Karpas-422 (cell line): ENCODE results near the gene CFAP92. TPM values are rescaled to one million over a fixed set of nuclear protein-coding genes. Genes with fewer than 3 reads are reported as not detected.

ENCODE experiments used
- DNase-seq: peaks from one replicate; pipeline ENCODE4 v3.0.0-alpha.2; 2015
- H2AFZ ChIP-seq: fragments of 200-600 bp; sonication (generic); 2 replicates; pipeline ENCODE4 v1.6.1; 2014; ENCODE audit warnings: antibody characterized with exemption, low read length, mixed read lengths
- H3K27ac ChIP-seq: fragments of 200-600 bp; sonication (generic); 2 replicates; pipeline ENCODE4 v1.5.1; 2014; ENCODE audit warnings: mild to moderate bottlenecking, low read length, moderate library complexity
- H3K27me3 ChIP-seq: fragments of 200-600 bp; sonication (generic); 2 replicates; pipeline ENCODE4 v1.6.1; 2014; ENCODE audit warnings: low read length, mixed read lengths
- H3K36me3 ChIP-seq: fragments of 200-600 bp; sonication (generic); 2 replicates; pipeline ENCODE4 v1.6.1; 2014; ENCODE audit warnings: low read length, mixed read lengths; ENCODE audit not compliant: insufficient read depth
- H3K4me1 ChIP-seq: fragments of 200-600 bp; sonication (generic); 2 replicates; pipeline ENCODE4 v1.6.1; 2014; ENCODE audit warnings: mild to moderate bottlenecking, low read length, mixed read lengths
- H3K4me2 ChIP-seq: fragments of 200-600 bp; sonication (generic); 2 replicates; pipeline ENCODE4 v1.6.1; 2014; ENCODE audit warnings: low read length, low read depth, mild to moderate bottlenecking; ENCODE audit not compliant: poor library complexity, severe bottlenecking
- H3K4me3 ChIP-seq: fragments of 200-600 bp; sonication (generic); 2 replicates; pipeline ENCODE4 v1.5.1; 2014; ENCODE audit warnings: mild to moderate bottlenecking, antibody characterized with exemption, low read length, mixed read lengths
- H3K79me2 ChIP-seq: fragments of 200-600 bp; sonication (generic); 2 replicates; pipeline ENCODE4 v1.6.1; 2014; ENCODE audit warnings: mild to moderate bottlenecking, low read length, mixed read lengths
- H3K9ac ChIP-seq: fragments of 200-600 bp; sonication (generic); 2 replicates; pipeline ENCODE4 v1.6.0; 2014; ENCODE audit warnings: low read length
- H3K9me2 ChIP-seq: fragments of 200-600 bp; sonication (generic), shearing (Covaris generic); replicated peaks from 2 replicates; pipeline ENCODE4 v1.6.0; 2014; ENCODE audit warnings: mild to moderate bottlenecking, low read length, moderate library complexity; ENCODE audit not compliant: insufficient read depth
- H3K9me3 ChIP-seq: fragments of 300-700, 200-600 bp; sonication (generic); 2 replicates; pipeline ENCODE4 v1.6.1; 2014; ENCODE audit warnings: low read length, mixed read lengths
- H4K20me1 ChIP-seq: fragments of 200-600 bp; sonication (generic); 2 replicates; pipeline ENCODE4 v1.6.1; 2014; ENCODE audit warnings: mild to moderate bottlenecking, antibody characterized with exemption, low read length, low read depth; ENCODE audit not compliant: insufficient read depth
- total RNA-seq: library from RNA; depleted of rRNA; stranded (reverse); fragments of >200 nt; shearing (Covaris generic); gene quantifications from 2 replicates; pipeline ENCODE4 v1.2.3, GENCODE V29; 2014; ENCODE audit warnings: low replicate concordance

Gene CFAP92
- total RNA-seq, 1 experiment from 2014 or later = not detected

GRCh38 chr3:128973988-128974564 lies 19.8 kb downstream of the CFAP92 start:
- Histone ChIP-seq H3K9ac (no peak overlapping the region), H3K9me2 (no peaks in the 10 kb centered on the region), H3K4me2 (no peak overlapping the region), H3K4me3 (no peak overlapping the region), H3K36me3 (no peaks in the 10 kb centered on the region), H3K27me3 (no peaks in the 10 kb centered on the region), H4K20me1 (no peaks in the 10 kb centered on the region), H3K27ac (no peak overlapping the region), H2AFZ (no peak overlapping the region; the same call in 1 of the 2 replicates), H3K79me2 (no peaks in the 10 kb centered on the region), H3K4me1 (no peaks in the 10 kb centered on the region), H3K9me3 (no peaks in the 10 kb centered on the region)
- DNase-seq = peak; percentile 48

DNA sequence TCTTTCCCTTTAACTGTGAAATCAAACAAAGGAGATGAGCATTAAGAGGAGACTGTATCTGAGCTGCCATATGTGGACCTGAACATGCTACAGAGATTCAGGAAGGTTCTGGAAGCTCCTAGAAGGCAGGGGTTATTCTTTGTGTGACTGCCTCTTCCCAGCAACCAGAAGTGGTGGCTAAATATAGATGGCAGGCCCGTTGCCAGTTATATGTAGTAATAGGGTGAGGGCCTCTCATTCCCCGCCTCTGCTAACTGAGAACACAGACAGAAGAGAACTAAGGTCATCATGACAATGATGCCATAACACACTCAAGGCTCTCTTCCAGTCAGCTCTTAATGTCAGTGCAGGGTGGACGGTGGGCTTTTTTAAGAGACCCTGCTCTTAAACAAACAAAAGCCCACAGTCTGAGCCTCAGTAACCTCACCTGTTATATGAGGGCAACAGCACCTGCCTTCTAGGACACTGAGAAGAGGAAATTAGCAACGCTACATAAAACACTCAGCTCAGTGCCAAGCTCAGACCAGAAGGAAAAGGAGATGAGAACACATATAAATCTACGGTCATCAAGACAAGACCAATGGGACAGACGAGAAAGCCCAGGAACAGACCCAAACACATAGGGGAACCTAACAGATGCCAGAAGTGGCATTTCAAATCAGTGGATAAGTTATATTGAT lies 22.3 kb downstream of the CFAP92 start:
- no peak for DNase-seq
- H3K9ac ChIP-seq = no peak overlapping the region
- H3K4me3 ChIP-seq = no peak overlapping the region
- H4K20me1 ChIP-seq = no peaks in the 10 kb centered on the region
- no peaks in the 10 kb centered on the region for H3K9me3 ChIP-seq
- no peaks in the 10 kb centered on the region for H3K79me2 ChIP-seq
- H3K4me2 ChIP-seq = no peak overlapping the region
- H3K9me2 ChIP-seq = no peaks in the 10 kb centered on the region
- no peaks in the 10 kb centered on the region for H3K4me1 ChIP-seq
- no peak overlapping the region for H2AFZ ChIP-seq
- no peaks in the 10 kb centered on the region for H3K36me3 ChIP-seq
- H3K27ac ChIP-seq = no peak overlapping the region
- no peaks in the 10 kb centered on the region for H3K27me3 ChIP-seq

GRCh38 chr3:128970740-128971047 lies 23.2 kb downstream of the CFAP92 start:
- Histone ChIP-seq H3K9ac (no peak overlapping the region), H3K4me3 (no peak overlapping the region), H4K20me1 (no peaks in the 10 kb centered on the region), H3K4me2 (no peak overlapping the region), H3K4me1 (no peaks in the 10 kb centered on the region), H2AFZ (no peak overlapping the region), H3K27me3 (no peaks in the 10 kb centered on the region), H3K36me3 (no peaks in the 10 kb centered on the region), H3K9me3 (no peaks in the 10 kb centered on the region), H3K79me2 (no peaks in the 10 kb centered on the region), H3K27ac (no peak overlapping the region), H3K9me2 (no peaks in the 10 kb centered on the region)
- DNase-seq = no peak

DNA sequence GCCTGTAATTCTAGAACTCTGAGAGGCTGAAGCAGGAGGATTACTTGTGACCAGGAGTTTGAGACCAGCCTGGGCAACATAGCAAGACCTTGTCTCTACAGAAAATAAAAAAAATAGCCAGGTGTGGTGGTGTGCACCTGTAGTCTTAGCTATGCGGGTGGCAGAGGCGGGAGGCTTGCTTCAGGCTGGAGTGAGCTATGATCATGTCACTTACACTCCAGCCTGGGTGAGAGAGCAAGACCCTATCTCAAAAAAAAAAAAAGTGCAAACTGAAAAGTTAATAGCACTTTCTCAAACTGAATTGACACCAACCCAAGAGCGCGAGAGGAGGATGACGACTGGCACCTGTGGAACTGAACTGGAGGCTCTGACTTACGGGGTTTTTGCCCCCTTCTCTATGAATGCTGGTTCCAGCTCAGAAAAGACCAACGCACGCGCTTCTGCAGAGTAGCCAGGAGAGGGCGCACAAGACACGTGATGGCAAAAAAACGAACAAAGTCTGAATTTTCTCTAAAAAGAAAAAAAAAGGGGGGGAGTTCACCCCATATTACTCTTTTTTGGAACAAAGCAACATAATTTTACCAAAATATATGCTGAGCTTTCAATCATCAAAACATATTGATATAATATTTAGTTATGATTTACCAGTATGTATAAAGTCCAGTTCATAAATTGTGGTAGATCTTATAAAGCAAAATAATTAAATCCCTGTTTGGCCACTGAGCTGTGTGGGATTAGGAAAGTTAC lies 23.7 kb downstream of the CFAP92 start:
- Histone ChIP-seq H3K4me3 (no peak overlapping the region), H3K27me3 (no peaks in the 10 kb centered on the region), H3K79me2 (no peaks in the 10 kb centered on the region), H3K27ac (no peak overlapping the region), H3K36me3 (no peaks in the 10 kb centered on the region), H3K9ac (no peak overlapping the region), H3K9me2 (no peaks in the 10 kb centered on the region), H4K20me1 (no peaks in the 10 kb centered on the region), H3K9me3 (no peaks in the 10 kb centered on the region), H2AFZ (no peak overlapping the region), H3K4me1 (no peaks in the 10 kb centered on the region), H3K4me2 (no peak overlapping the region)
- peak; percentile 81 for DNase-seq

- no peaks in the 10 kb centered on the region for H3K27me3 ChIP-seq
- no peaks in the 10 kb centered on the region for H3K9me3 ChIP-seq
- no peak overlapping the region for H3K4me3 ChIP-seq
These were observed 26.0 kb downstream of the CFAP92 start for GRCh38 chr3:128967748-128968355.

DNA sequence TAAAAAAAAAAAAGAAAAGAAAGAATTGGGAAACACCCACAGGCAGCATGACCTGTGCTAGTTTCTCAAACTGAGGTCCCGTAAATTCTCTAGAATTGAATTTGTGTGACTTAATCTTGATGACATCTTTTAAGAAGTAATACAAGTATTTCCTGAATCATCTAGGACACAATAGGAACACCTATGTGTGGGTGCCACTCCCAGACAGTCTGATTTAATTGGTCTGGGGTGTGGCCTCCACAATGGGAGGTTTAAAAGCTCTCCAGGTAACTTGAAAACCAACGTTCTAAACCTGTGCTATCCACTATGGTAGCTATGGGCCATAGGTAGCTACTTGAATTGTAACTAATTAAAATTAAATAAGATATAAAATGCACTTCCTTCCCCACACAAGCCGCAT lies 28.1 kb downstream of the CFAP92 start:
- Histone ChIP-seq H3K4me3 (no peak overlapping the region), H2AFZ (no peak overlapping the region), H3K27me3 (no peaks in the 10 kb centered on the region), H3K9me2 (no peaks in the 10 kb centered on the region), H3K9me3 (no peaks in the 10 kb centered on the region), H3K9ac (no peak overlapping the region), H3K36me3 (no peaks in the 10 kb centered on the region), H3K4me2 (no peak overlapping the region), H3K27ac (no peak overlapping the region), H3K79me2 (no peaks in the 10 kb centered on the region), H3K4me1 (no peaks in the 10 kb centered on the region), H4K20me1 (no peaks in the 10 kb centered on the region)
- no peak for DNase-seq

More at GRCh38 chr3:128967748-128968355, 26.0 kb downstream of the CFAP92 start:
- H3K79me2 ChIP-seq = no peaks in the 10 kb centered on the region
- no peak overlapping the region for H2AFZ ChIP-seq
- DNase-seq = no peak
- H3K4me1 ChIP-seq = no peaks in the 10 kb centered on the region
- no peaks in the 10 kb centered on the region for H4K20me1 ChIP-seq
- H3K9me2 ChIP-seq = no peaks in the 10 kb centered on the region
- no peaks in the 10 kb centered on the region for H3K36me3 ChIP-seq
- H3K9ac ChIP-seq = no peak overlapping the region
- no peak overlapping the region for H3K4me2 ChIP-seq
- no peak overlapping the region for H3K27ac ChIP-seq

DNA sequence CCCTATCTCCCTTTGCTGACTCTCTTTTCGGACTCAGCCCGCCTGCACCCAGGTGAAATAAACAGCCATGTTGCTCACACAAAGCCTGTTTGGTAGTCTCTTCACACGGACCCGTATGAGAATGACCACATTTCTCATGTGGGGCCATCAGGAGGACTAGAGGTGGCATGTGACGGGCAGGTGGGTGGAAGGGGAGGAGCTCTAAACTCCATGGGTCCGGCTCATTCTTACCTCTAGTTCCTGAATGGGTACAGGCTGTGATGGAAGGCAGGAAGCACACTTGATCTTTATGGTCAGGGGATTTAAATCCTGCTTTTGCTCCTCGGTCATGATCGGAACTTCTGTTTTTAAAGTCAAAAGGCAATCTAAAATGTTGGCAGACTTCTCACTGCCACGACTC lies 28.6 kb downstream of the CFAP92 start:
- Histone ChIP-seq H3K4me3 (no peak overlapping the region), H3K9me3 (no peaks in the 10 kb centered on the region), H3K79me2 (no peaks in the 10 kb centered on the region), H3K27ac (no peak overlapping the region), H4K20me1 (no peaks in the 10 kb centered on the region), H3K27me3 (no peaks in the 10 kb centered on the region), H3K9me2 (no peaks in the 10 kb centered on the region), H3K9ac (no peak overlapping the region), H3K36me3 (no peaks in the 10 kb centered on the region), H3K4me2 (no peak overlapping the region), H3K4me1 (no peaks in the 10 kb centered on the region), H2AFZ (no peak overlapping the region)
- no peak for DNase-seq

DNA sequence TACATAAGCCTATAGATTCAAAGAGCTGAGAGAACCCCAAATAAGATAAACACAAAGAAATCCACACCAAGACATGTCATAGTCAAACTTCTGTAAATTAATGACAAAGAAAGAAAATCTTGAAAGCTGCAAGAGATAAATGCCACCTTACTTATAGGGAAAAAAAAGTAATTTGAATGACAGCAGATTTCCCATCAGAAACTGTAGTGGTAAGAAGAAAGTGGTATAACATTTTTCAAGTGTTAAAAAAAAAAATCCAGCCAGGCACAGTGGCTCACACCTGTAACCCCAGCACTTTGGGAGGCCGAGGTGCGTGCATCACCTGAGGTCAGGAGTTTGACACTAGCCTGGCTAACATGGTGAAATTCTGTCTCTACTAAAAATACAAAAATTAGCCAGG lies 37.4 kb downstream of the CFAP92 start:
- H3K9me3 ChIP-seq = no peaks in the 10 kb centered on the region
- no peaks in the 10 kb centered on the region for H3K4me1 ChIP-seq

More for the DNA sequence above, 37.4 kb downstream of the CFAP92 start:
- H3K9ac ChIP-seq = no peak overlapping the region
- no peak overlapping the region for H3K4me2 ChIP-seq
- H2AFZ ChIP-seq = no peak overlapping the region
- no peak overlapping the region for H3K4me3 ChIP-seq
- DNase-seq = no peak
- H3K36me3 ChIP-seq = no peaks in the 10 kb centered on the region
- no peak overlapping the region for H3K27ac ChIP-seq
- H4K20me1 ChIP-seq = no peaks in the 10 kb centered on the region
- H3K79me2 ChIP-seq = no peaks in the 10 kb centered on the region
- no peaks in the 10 kb centered on the region for H3K27me3 ChIP-seq
- H3K9me2 ChIP-seq = no peaks in the 10 kb centered on the region
